ENCODE measurements around the gene NKRF.

NKRF gene

GRCh38 chrX:119606280-119607017 lies at the start of gene NKRF:
NKRF (minus strand) TSS chrX:119606424.
- peak within 1 kb of the TSS; percentile 69 for H3K4me3 ChIP-seq (replicated peaks; ENCODE audit: low read depth, low read length)
- peak; percentile 70 for DNase-seq (ENCODE audit: extremely low read depth, low read depth)
- TF ChIP-seq CTCF (IDR thresholded peaks at IDR 0.05; ENCODE audit: low read depth, low read length, missing control alignments): no peak

GRCh38 chrX:119655125-119655524 lies 48.9 kb upstream of the NKRF start:
- peak; percentile 17 for DNase-seq (ENCODE audit: extremely low read depth, low read depth)
- no peak overlapping the region for H3K4me3 ChIP-seq (replicated peaks; ENCODE audit: low read depth, low read length)
- TF ChIP-seq CTCF (IDR thresholded peaks at IDR 0.05; ENCODE audit: low read depth, low read length, missing control alignments): no peak

- no peak for TF ChIP-seq CTCF (IDR thresholded peaks at IDR 0.05; ENCODE audit: low read depth, low read length, missing control alignments)
- no peak overlapping the region for H3K4me3 ChIP-seq (replicated peaks; ENCODE audit: low read depth, low read length)
- no peak for DNase-seq (ENCODE audit: extremely low read depth, low read depth)
Measured at GRCh38 chrX:119654112-119654531, 47.9 kb upstream of the NKRF start.

GRCh38 chrX:119648421-119648775 lies 42.2 kb upstream of the NKRF start:
- H3K4me3 ChIP-seq (replicated peaks; ENCODE audit: low read depth, low read length): no peak overlapping the region
- TF ChIP-seq CTCF (IDR thresholded peaks at IDR 0.05; ENCODE audit: low read depth, low read length, missing control alignments): no peak
- DNase-seq (ENCODE audit: extremely low read depth, low read depth): no peak

- H3K4me3 ChIP-seq (replicated peaks; ENCODE audit: low read depth, low read length): no peak overlapping the region
- DNase-seq (ENCODE audit: extremely low read depth, low read depth): no peak
- TF ChIP-seq CTCF (IDR thresholded peaks at IDR 0.05; ENCODE audit: low read depth, low read length, missing control alignments): no peak
Measured at GRCh38 chrX:119647552-119648420, 41.6 kb upstream of the NKRF start.

- H3K4me3 ChIP-seq (replicated peaks; ENCODE audit: low read depth, low read length): no peak overlapping the region
- DNase-seq (ENCODE audit: extremely low read depth, low read depth): no peak
- TF ChIP-seq CTCF (IDR thresholded peaks at IDR 0.05; ENCODE audit: low read depth, low read length, missing control alignments): no peak
Measured at GRCh38 chrX:119647089-119647488, 40.9 kb upstream of the NKRF start.
